Measurements from ENCODE around the gene TRPM3.

GRCh38 chr9:71115448-71115975 lies 5.9 kb downstream of the TRPM3 start:
- TF ChIP-seq POLR2AphosphoS5 (IDR thresholded peaks at IDR 0.05; ENCODE audit: borderline replicate concordance, low read depth, low read length) (no peak), EZH2 (IDR thresholded peaks at IDR 0.05) (no peak), FOXP2 (optimal IDR thresholded peaks at IDR 0.05; ENCODE audit: control extremely low read depth, extremely low read length, insufficient read depth) (no peak)
